ENCODE data around the gene CNTNAP5.

The CNTNAP5 gene

GRCh38 chr2:124485659-124486058 lies 460.6 kb downstream of the CNTNAP5 start:
- no peak for DNase-seq

GRCh38 chr2:124489686-124490085 lies 464.6 kb downstream of the CNTNAP5 start:
- DNase-seq, result no peak

- no peak for DNase-seq
Observed at GRCh38 chr2:124501575-124502152, 476.6 kb downstream of the CNTNAP5 start.

- DNase-seq, result no peak
Observed at GRCh38 chr2:124514236-124514635, 489.1 kb downstream of the CNTNAP5 start.

GRCh38 chr2:124520953-124521352 lies 495.9 kb downstream of the CNTNAP5 start:
- no peak for DNase-seq

GRCh38 chr2:124523096-124523495 lies 498.0 kb downstream of the CNTNAP5 start:
- no peak for DNase-seq

- DNase-seq, result no peak
Observed at GRCh38 chr2:124524155-124524915, 499.2 kb downstream of the CNTNAP5 start.

GRCh38 chr2:124526221-124526620 lies 501.1 kb downstream of the CNTNAP5 start:
- DNase-seq, result no peak

- DNase-seq, result no peak
Observed at GRCh38 chr2:124530203-124530602, 505.1 kb downstream of the CNTNAP5 start.

- no peak for DNase-seq
Observed at GRCh38 chr2:124533226-124533954, 508.3 kb downstream of the CNTNAP5 start.

GRCh38 chr2:124534028-124534427 lies 508.9 kb downstream of the CNTNAP5 start:
- DNase-seq, result no peak

GRCh38 chr2:124535816-124536215 lies 510.7 kb downstream of the CNTNAP5 start:
- no peak for DNase-seq

GRCh38 chr2:124536591-124536990 lies 511.5 kb downstream of the CNTNAP5 start:
- DNase-seq, result no peak

- no peak for DNase-seq
Observed at GRCh38 chr2:124538549-124538948, 513.5 kb downstream of the CNTNAP5 start.

GRCh38 chr2:124540805-124541204 lies 515.7 kb downstream of the CNTNAP5 start:
- no peak for DNase-seq

- DNase-seq, result no peak
Observed at GRCh38 chr2:124542932-124543640, 518.0 kb downstream of the CNTNAP5 start.

- no peak for DNase-seq
Observed at GRCh38 chr2:124547700-124548099, 522.6 kb downstream of the CNTNAP5 start.

- DNase-seq, result no peak
Observed at GRCh38 chr2:124558277-124558905, 533.3 kb downstream of the CNTNAP5 start.

- DNase-seq, result no peak
Observed at GRCh38 chr2:124559236-124559635, 534.1 kb downstream of the CNTNAP5 start.

GRCh38 chr2:124560592-124561112 lies 535.6 kb downstream of the CNTNAP5 start:
- no peak for DNase-seq

- no peak for DNase-seq
Observed at GRCh38 chr2:124561486-124561885, 536.4 kb downstream of the CNTNAP5 start.

- no peak for DNase-seq
Observed at GRCh38 chr2:124563426-124563825, 538.3 kb downstream of the CNTNAP5 start.

All from CD4-positive, alpha-beta T cell treated with Interleukin-15 for 1 hour (primary cell).